DLD1 (cell line): ENCODE data around the gene CABP2.
"Not testable (repeated sequence)": the region's sequence is repeated elsewhere in the genome, so short reads cannot be mapped to it uniquely, and the experiment has no call there.

Experiments
- in situ Hi-C: cut with HindIII; loops from 2 replicates; pipeline ENCODE4 v1.10.0; 2017; ENCODE audit warnings: low sequenced_read_pairs

CABP2 gene

DNA sequence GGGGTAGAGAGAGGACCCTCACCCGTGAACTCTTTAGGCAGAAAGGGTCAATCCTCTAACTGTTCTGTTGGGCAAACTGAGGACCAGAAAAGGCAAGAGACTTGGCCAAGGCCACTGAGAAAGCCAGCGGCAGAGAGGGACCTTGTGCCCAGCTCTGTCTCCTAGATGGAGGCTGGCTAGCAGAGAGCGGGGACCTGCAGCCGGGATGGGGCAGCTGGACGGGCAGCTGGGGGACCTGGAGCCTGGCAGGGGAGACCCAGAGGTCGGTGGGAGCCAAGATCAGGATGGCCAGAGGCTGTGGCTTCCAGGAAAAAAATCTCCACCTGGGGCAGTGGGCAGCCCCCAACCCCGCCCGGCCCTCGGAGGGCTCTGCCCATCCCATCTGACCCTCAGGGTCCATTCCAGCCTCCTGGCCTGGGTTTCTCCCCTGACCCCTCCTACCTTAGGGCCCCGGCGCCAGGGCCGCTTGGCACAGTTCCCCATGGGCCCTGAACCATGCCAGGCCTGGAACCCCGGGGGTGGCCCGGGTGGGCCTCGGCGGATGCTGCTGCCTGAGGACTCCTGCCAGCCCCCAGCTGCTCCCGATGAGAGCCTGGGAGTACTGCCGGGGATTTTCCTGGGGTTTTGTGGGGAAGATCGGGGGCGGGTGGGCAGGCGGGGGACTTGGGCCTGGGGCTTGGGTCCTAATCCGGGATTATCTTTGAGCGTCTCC lies at the start of gene CABP2:
TSS of gene CABP2 (minus strand) at position 603 of the 712 bp plus-strand sequence. CDS start at position 483, 120 bp downstream.
- in situ Hi-C loops = no loop called here

GRCh38 chr11:67572747-67573419 lies 49.6 kb upstream of the CABP2 start:
- in situ Hi-C loops = no loop called here

- in situ Hi-C loops = no loop called here
Measured at GRCh38 chr11:67572305-67572704, 49.1 kb upstream of the CABP2 start.

DNA sequence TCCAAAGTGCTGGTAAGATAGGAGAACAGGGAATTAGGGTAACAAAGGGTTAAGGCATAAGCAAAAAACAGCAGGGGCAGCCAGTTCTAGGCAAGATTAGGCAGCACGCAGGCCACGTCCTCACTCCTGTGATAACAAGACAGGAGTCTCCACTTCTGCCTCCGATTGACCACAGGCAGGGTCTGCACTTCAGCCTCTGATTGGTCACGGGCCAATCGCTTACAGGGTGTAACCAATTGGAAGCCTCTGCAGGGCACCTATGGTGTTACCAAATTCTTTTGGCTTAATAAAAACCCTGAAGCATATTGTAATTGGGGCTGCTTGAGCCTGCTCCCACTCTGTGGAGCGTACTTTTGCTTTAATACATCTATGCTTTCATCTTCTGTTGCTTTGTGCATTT lies 48.2 kb upstream of the CABP2 start:
- in situ Hi-C loops = no loop called here

- in situ Hi-C loops = no loop called here
Measured at GRCh38 chr11:67564230-67564629, 41.0 kb upstream of the CABP2 start.

DNA sequence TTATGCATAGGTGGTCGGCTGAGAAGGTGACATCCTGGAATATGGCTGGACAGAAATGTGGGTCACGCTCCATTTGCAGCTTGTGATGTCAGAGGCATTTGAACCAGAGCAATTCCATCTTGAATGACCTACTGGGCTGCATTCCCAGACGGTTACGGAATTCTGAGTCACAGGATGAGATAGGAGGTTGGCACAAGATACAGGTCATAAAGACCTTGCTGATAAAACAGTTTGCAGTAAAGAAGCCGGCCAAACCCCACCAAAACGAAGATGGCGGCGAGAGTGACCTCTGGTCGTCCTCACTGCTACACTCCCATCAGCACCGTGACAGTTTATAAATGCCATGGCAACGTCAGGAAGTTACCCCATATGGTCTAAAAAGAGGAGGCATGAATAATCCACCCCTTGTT lies 40.5 kb upstream of the CABP2 start:
- in situ Hi-C loops = not testable (repeated sequence)

DNA sequence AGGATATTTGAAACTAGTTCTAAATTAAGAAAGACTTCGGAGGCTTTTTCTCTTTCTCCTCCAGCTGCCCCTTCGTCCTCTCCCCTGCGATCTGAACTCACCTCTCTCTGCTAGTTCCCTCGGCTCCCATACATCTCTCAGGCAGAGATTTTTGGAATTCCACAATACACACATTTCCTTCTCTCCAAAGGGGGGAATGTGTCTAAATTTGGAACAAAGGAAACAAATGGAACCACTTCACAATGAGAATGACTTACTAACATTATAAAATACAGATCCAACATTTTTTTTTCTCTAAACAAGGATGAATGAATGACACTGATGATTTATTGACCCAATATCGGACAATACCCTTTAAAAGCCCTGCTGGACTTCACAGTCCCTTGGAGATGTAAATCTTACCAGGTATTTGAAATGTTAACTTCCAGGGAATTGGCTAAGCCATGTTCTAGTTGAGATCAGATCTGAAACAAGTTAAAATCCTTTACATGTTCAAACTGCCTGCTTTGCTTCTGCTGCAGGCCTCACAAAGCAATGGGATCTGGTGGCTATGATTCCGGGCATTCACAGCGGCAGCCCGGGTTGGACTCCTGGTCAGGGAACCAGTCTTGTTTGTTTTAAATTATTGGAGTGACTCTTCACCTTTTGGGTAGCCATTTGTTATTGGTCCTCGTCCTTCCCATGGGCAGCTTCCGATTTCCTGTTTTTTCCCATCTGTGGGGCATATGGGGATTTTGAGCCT lies 39.9 kb upstream of the CABP2 start:
- in situ Hi-C loops = no loop called here

DNA sequence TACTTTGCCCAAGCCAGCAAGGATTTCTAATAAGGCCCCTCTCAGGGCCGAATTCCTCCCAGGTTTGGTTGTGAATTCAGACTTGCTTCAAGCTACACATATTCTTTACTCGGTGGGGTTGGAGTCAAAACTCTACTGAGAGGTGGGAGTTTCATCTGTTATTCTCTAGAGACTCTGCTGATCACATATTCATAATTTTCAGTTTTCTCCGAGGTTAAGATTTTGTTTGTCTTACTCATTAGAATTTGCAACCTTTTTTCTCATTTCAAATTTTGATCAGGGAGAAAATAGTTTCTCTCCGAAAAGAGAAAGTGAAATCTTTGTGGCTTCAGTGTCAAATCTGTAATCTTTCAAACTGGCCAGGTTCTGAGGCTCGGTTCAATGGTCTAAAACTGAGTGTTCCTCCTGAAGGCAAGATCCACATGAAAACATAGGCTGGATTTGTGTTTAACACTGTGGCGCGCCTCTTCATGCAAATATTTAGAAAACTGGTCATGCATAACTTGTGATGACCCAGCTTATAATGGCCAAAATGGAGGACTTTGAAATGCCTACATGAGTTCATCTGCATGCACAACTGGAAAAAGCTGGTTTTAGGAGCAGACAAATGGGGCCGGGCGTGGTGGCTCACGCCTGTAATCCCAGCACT lies 38.8 kb upstream of the CABP2 start:
- in situ Hi-C loops = no loop called here

DNA sequence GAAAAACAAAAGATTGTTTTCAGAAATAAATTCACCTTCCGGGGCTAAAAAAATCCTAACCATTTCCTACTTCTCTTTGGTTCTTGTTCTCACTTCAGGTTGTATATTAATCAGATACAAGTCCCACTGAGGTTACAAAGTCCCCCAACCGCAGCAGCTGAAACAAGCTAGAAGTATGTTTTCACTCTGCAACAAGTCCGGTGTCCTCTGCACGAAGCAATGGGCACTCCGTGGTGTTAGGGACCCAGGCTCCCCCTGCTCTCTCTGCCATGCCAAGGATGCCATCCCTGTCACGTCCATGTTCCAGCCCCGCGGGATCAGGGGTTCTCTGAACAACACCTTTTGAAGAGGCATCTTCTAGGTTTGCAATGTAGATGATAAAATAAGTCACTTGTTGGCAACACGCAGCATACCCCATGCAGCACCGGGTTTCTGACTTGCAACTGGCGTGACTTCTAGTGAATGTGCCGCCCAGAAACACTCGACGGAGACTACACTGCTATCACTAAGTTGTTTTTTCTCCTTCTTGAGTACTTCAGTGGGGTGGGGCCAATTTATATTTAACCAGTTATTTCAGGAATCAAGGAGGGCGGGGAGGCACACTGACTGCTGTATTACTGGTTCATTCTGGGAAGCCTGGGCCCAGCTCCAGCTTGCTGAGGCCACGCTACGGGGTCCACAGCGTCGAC lies 35.0 kb upstream of the CABP2 start:
- in situ Hi-C loops = no loop called here

DNA sequence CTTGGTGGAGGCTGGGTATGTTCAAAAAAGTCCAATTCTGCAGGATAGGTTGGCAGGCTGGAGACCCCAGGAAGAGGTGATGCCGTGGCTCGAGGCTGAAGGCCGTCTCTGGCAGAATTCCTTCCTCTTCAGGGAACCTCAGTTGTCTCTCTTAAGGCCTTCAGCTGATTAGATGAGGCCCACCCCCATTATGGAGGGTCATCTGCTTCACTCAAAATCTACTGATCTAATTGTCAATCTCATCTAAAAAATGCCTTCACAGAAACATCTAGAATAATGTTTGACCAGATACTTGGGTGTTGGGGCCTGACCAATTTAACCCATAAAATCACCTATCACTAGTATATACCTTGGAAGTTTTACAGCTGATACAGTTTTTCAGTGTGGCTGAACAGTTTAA lies 33.0 kb upstream of the CABP2 start:
- in situ Hi-C loops = no loop called here

GRCh38 chr11:67551697-67552096 lies 28.5 kb upstream of the CABP2 start:
- in situ Hi-C loops = not testable (repeated sequence)

DNA sequence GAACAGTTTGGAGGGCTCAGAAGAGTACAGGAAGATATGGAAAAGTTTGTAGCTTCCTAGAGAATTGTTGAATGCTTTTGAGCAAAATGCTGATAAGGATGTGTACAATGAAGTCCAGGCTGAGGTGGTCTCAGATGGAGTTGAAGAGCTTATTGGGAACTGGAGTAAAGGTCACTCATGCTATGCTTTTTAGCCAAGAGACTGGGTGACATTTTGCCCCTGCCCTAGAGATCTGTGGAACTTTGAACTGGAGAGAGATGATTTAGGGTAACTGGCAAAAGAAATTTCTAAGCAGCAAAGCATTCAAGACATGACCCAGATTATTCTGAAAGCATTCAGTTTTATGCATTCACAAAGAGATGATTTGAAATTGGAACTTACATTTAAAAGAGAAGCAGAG lies 27.9 kb upstream of the CABP2 start:
- in situ Hi-C loops = no loop called here

GRCh38 chr11:67548555-67549110 lies 25.4 kb upstream of the CABP2 start:
- in situ Hi-C loops = no loop called here

GRCh38 chr11:67548112-67548511 lies 24.9 kb upstream of the CABP2 start:
- in situ Hi-C loops = not testable (repeated sequence)

GRCh38 chr11:67545280-67545679 lies 22.0 kb upstream of the CABP2 start:
- in situ Hi-C loops = no loop called here

GRCh38 chr11:67544616-67545242 lies 21.5 kb upstream of the CABP2 start:
- in situ Hi-C loops = no loop called here

DNA sequence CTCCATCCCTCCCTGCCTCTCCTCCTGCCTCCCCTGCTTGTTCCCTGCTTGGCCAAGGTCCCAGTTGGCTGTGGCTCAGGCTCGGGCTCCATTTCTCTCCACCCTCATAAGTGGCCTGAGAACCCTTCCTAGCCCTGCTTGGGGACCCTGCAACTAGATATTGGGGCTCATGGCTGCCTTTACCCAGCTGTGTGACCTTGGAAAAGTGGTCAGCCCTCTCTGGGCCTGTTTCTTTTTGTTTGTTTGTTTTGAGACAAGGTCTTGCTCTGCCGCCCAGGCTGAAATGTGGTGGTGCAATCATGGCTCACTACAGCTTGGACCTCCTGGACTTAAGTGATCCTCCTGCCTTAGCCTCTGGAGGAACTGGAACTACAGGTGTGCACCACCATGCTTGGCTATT lies 20.3 kb upstream of the CABP2 start:
- in situ Hi-C loops = no loop called here

- in situ Hi-C loops = no loop called here
Measured at GRCh38 chr11:67542971-67543370, 19.7 kb upstream of the CABP2 start.

- in situ Hi-C loops = no loop called here
Measured at GRCh38 chr11:67542169-67542568, 18.9 kb upstream of the CABP2 start.

- in situ Hi-C loops = no loop called here
Measured at GRCh38 chr11:67541198-67541597, 18.0 kb upstream of the CABP2 start.
